Measurements from ENCODE around the gene VPS33A.

GRCh38 chr12:122206111-122206881 is 60.0 kb downstream of the VPS33A start:
- TF ChIP-seq, protein P1, sequence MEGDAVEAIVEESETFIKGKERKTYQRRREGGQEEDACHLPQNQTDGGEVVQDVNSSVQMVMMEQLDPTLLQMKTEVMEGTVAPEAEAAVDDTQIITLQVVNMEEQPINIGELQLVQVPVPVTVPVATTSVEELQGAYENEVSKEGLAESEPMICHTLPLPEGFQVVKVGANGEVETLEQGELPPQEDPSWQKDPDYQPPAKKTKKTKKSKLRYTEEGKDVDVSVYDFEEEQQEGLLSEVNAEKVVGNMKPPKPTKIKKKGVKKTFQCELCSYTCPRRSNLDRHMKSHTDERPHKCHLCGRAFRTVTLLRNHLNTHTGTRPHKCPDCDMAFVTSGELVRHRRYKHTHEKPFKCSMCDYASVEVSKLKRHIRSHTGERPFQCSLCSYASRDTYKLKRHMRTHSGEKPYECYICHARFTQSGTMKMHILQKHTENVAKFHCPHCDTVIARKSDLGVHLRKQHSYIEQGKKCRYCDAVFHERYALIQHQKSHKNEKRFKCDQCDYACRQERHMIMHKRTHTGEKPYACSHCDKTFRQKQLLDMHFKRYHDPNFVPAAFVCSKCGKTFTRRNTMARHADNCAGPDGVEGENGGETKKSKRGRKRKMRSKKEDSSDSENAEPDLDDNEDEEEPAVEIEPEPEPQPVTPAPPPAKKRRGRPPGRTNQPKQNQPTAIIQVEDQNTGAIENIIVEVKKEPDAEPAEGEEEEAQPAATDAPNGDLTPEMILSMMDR (IDR thresholded peaks at IDR 0.05; ENCODE audit: poor library complexity), result no peak
- no peak for TF ChIP-seq EZH2 (IDR thresholded peaks at IDR 0.05; ENCODE audit: borderline replicate concordance)

All from hepatocyte (in vitro differentiated cells).